NB4 (cell line): ENCODE results near the gene HIVEP2.

ENCODE experiments used
- DNase-seq: peaks from one replicate; pipeline ENCODE4 v3.0.0; 2010; ENCODE audit warnings: low read depth
- H3K4me3 ChIP-seq: one replicate; pipeline ENCODE4 v1.5.1; 2011; ENCODE audit warnings: mild to moderate bottlenecking, low read depth, low read length, moderate library complexity
- CTCF ChIP-seq: IDR thresholded peaks from one replicate; pipeline ENCODE4 v1.5.1; 2012; ENCODE audit warnings: low read depth, low read length
- MAX ChIP-seq: IDR thresholded peaks from 2 replicates; pipeline ENCODE4 v1.6.1; 2011; ENCODE audit warnings: low read depth, low read length
- MYC ChIP-seq: IDR thresholded peaks from 2 replicates; pipeline ENCODE4 v1.6.1; 2011; ENCODE audit warnings: low read depth, low read length
- POLR2A ChIP-seq: IDR thresholded peaks from 2 replicates; pipeline ENCODE4 v1.6.1; 2011; ENCODE audit warnings: mild to moderate bottlenecking; ENCODE audit not compliant: insufficient read length; ENCODE audit errors: extremely low read depth

Gene HIVEP2

GRCh38 chr6:142838821-142839685, 105.9 kb downstream of the HIVEP2 start:
- DNase-seq, result no peak
- TF ChIP-seq MYC (no peak), CTCF (no peak), POLR2A (no peak), MAX (no peak)
- H3K4me3 ChIP-seq, result no peak overlapping the region

- no peak for TF ChIP-seq POLR2A
- TF ChIP-seq MYC, result no peak
- no peak for TF ChIP-seq CTCF
Observed at GRCh38 chr6:142835787-142836535, 109.0 kb downstream of the HIVEP2 start.

GRCh38 chr6:142834853-142835252, 110.1 kb downstream of the HIVEP2 start:
- DNase-seq, result no peak
- TF ChIP-seq MAX (no peak), POLR2A (no peak), MYC (no peak), CTCF (no peak)

More at GRCh38 chr6:142835787-142836535, 109.0 kb downstream of the HIVEP2 start:
- DNase-seq, result no peak
- H3K4me3 ChIP-seq, result no peak overlapping the region

GRCh38 chr6:142833798-142834197, 111.2 kb downstream of the HIVEP2 start:
- no peak for DNase-seq
- TF ChIP-seq MYC, result no peak
- TF ChIP-seq CTCF, result no peak
- TF ChIP-seq POLR2A, result no peak
- TF ChIP-seq MAX, result no peak
- H3K4me3 ChIP-seq, result no peak overlapping the region

More at GRCh38 chr6:142834853-142835252, 110.1 kb downstream of the HIVEP2 start:
- H3K4me3 ChIP-seq, result no peak overlapping the region

- no peak overlapping the region for H3K4me3 ChIP-seq
- peak; percentile 49 for DNase-seq
- TF ChIP-seq MYC (no peak), MAX (no peak), POLR2A (no peak), CTCF (no peak)
Observed at GRCh38 chr6:142833054-142833453, 111.9 kb downstream of the HIVEP2 start.
